SU-DHL-6 (cell line): ENCODE data around the gene C2orf72.

Experiments used
- EZH2phosphoT487 ChIP-seq: fragments of 200-600 bp; sonication (generic), shearing (Covaris generic); conservative IDR thresholded peaks from 2 replicates; pipeline ENCODE4 v1.6.1; 2018; ENCODE audit warnings: mild to moderate bottlenecking, antibody characterized with exemption, low read length, moderate library complexity, mixed read lengths
- TF ChIP-seq, protein P1 (sequence below): fragments of 200-600 bp; sonication (generic); IDR thresholded peaks from one replicate; pipeline ENCODE4 v1.5.1; 2017; ENCODE audit warnings: antibody characterized with exemption, mild to moderate bottlenecking, low read length, moderate library complexity; ENCODE audit not compliant: insufficient read depth, poor library complexity, severe bottlenecking

DNA sequence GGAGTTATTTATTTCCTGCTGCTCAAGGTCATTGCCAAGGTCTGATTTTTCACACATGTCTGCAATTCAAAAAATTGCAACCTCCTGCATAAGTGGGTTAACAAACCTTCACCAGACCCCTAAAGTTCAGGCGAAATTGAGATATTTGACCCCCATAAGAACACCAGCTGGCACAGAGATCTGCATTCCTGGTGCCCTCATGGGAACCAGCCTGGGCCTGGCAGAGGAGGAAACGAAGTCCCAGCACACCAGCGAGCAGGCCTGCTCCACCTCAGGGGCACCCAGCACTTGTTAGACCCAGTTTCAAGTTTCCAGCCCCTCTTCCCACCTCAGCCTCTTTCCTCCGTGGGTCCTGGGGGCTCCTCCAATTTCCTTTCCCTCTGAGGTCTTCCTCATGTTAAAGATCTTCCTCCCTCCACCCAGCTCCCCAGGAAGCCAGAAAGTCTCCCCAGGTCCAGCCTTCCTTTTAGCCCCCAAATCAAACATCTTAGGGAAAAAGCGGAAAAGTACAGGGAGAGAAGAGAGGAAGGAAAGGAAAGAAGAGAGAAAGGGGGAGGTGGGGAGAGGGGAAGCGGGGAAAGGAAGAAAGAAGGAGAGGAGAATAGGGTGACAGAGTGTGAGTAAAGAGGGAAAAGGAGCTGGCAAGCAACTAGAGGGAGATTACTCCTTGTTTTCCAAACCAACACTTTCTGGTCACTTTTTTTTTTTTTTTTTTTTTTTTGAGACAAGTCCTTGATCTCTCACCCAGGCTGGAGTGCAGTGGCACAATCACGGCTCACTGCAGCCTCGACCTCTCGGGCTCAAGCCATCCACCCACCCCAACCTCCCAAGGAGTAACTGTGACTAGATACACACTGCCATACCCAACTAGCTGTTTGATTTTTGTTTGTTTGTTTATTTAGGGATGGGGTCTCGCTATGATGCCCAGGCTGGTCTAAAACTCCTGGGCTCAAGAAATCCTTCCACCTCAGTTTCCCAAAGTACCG is 3.9 kb upstream of the C2orf72 start:
- TF ChIP-seq, protein P1, sequence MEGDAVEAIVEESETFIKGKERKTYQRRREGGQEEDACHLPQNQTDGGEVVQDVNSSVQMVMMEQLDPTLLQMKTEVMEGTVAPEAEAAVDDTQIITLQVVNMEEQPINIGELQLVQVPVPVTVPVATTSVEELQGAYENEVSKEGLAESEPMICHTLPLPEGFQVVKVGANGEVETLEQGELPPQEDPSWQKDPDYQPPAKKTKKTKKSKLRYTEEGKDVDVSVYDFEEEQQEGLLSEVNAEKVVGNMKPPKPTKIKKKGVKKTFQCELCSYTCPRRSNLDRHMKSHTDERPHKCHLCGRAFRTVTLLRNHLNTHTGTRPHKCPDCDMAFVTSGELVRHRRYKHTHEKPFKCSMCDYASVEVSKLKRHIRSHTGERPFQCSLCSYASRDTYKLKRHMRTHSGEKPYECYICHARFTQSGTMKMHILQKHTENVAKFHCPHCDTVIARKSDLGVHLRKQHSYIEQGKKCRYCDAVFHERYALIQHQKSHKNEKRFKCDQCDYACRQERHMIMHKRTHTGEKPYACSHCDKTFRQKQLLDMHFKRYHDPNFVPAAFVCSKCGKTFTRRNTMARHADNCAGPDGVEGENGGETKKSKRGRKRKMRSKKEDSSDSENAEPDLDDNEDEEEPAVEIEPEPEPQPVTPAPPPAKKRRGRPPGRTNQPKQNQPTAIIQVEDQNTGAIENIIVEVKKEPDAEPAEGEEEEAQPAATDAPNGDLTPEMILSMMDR = no peak
- no peak for TF ChIP-seq EZH2phosphoT487
